RPMI8226 (cell line): Measurements from ENCODE around the gene BLOC1S6.
A peak's percentile ranks its signal among the peaks of the same experiment; 100 is the strongest.

Experiments
- DNase-seq: peaks from one replicate; pipeline ENCODE4 v3.0.0-alpha.2; 2015

BLOC1S6 gene

GRCh38 chr15:45587095-45587862 is at the start of gene BLOC1S6:
Gene BLOC1S6, plus strand, starts transcription at chr15:45587379. Its CDS starts 65 bp downstream, at chr15:45587444.
- peak; percentile 88 for DNase-seq

GRCh38 chr15:45539680-45540079 is 47.5 kb upstream of the BLOC1S6 start:
- DNase-seq: no peak

GRCh38 chr15:45540531-45540930 is 46.6 kb upstream of the BLOC1S6 start:
- DNase-seq: no peak

DNA sequence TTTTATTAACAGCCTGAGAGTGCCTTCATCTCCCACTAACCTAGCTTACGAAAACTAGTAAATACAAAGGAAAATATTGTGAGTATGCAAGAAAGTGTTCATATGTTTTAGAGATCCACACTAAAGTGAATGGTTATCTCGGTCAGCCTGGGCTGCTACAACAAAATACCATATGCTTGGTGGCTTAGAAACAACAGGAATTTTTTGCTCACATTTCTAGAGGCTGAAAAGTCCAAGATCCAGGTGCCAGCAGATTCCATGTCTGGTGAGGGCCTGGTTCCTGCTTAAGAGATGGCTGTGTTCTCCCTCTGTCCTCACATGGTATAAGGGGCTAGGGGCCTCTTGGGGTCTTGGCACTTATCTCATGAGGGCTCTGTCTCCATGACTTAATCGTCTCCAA is 44.1 kb upstream of the BLOC1S6 start:
- DNase-seq: no peak

DNA sequence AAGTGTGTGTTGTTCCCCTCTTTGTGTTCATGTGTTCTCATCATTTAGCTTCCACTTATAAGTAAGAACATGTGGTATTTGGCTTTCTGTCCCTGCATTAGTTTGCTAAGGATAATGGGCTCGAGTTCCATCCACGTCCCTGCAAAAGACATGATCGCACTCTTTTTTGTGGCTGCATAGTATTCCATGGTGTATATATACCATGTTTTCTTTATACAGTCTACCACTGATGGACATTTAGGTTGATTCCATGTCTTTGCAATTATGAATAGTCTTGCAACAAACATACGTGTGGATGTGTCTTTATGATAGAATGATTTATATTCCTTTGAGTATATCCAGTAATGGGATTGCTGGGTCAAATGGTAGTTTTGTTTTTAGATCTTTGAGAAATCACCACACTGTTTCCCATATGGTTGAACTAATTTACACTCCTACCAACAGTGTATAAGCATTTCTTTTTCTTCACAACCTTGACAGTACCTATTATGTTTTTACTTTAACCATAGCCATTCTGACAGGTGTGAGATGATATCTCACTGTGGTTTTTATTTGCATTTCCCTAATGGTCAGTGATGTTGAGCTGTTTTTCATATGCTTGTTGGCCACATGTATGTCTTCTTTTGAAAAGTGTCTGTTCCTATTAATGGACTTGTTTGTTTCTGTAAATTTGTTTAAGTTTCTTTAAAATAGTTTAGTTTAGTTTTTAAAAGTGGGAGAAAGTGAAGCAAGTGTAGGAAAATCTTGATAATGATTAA is 42.7 kb upstream of the BLOC1S6 start:
- DNase-seq: no peak

DNA sequence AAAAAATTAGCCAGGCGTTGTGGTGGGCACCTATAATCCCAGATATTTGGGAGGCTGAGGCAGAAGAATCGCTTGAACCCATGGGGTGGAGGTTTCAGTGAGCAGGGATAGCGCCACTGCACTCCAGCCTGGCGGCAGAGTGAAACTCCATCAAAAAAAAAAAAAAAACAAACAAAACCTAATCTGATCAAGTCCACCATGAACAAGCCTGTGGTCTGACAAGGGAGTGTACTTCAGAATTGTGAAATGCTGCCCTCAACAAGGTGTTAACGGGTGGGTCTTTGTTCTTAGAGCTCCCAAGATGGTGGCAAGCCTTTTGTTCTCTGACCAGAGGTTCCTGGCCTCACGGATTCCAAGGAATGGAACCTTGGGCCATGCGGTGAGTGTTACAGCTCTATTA is 40.4 kb upstream of the BLOC1S6 start:
- no peak for DNase-seq

- no peak for DNase-seq
Measured at GRCh38 chr15:45548753-45549520, 38.2 kb upstream of the BLOC1S6 start.

- no peak for DNase-seq
Measured at GRCh38 chr15:45549541-45550220, 37.5 kb upstream of the BLOC1S6 start.

DNA sequence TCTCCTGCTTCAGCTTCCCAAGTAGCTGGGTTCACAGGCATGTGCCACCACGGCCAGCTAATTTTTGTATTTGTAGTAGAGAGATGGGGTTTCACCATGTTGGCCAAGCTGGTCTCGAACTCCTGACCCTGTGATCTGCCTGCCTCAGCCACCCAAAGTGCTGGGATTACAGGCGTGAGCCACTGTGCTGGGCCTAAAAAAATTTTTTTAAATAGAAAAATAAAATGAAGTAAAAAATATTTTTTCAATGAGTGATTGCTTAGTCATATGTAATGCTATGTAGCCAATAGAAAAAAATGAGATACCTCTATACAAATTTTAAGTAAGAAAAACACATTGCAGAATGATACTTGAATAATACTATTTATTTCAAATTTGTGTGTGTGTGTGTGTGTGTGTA is 36.7 kb upstream of the BLOC1S6 start:
- DNase-seq: no peak

GRCh38 chr15:45551676-45552075 is 35.5 kb upstream of the BLOC1S6 start:
- DNase-seq: no peak

DNA sequence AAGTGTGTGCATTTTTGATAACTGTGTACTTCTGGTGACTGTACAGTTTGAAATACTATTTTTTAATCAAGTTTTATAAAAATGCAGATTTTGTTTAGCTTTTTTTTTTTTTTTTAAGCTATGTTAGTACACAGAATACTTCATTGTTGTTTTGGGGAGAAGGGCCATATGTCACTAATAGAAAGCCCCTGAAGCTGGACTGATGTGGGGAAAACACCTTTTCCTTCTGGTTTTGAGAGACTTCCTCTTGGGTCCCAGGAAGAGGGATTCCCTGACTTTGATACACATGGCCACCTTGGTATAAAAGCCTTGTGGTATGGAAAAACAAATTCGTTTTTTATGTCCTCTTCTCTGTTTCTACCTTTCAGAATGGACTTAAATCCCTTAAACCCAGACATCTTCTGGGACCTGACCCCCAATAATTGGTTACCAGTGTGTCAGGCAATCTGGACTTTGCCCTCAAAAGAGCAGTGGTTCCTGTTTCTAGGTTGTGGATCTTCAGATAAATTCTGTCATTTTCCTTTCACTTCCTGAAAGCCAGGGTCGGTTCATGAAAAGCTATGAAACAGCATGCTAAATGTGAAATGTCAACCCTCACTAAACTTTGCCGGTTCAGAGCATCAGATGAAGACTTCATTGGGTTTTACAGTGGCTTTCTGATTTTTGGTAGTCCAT is 31.1 kb upstream of the BLOC1S6 start:
- DNase-seq: no peak

DNA sequence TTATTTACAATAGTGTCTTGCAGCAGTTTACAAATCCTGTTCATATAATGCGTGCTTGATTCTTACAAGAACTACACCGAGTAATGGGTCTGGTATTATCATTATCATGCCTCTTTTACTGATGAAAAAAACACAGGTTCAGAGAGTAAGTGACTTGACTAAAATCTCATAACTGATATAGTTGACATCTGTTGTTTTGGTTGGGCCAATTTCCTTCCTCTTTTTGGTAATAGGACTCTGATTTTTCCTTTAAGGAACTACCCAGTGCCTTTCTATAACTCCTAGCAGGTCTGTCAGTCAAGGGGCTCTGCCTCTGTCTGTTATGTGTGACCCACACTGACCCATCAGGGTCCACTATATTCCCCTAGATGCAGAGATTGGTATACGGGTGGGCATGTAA is 14.6 kb upstream of the BLOC1S6 start:
- peak; percentile 8 for DNase-seq

DNA sequence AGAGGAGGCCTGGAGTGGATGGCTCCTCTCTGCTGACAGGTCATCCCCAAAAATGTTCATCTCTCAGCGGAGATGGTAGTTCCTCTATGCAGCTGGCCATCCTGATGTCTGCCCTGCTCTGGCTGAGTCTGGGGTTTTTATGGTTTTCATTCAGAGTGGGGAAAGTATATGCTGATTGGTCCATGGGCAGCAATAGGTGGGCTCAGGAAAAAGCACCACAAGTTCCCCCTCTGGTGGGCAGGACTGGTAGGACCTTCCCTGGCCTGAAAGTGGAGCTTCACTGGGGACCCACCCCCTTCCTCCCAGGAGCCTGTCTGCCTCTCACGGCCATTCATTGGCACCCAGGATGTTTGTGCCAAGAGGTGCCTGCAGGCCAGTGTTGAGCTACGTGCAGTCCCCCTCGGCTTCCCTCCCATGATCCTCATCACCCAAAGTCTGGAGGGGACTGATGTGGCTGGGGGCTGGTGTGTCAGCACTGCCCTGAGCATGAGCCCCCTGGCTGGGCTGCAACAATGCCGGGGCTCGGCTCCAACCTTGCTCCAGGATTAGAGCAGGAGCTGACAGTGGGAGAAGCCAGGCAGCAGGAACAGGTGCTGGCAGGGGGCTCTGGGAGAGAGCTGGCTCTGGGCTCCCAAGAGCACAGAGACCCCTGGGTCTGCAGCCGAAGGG is 13.1 kb upstream of the BLOC1S6 start:
- DNase-seq: peak; percentile 7

DNA sequence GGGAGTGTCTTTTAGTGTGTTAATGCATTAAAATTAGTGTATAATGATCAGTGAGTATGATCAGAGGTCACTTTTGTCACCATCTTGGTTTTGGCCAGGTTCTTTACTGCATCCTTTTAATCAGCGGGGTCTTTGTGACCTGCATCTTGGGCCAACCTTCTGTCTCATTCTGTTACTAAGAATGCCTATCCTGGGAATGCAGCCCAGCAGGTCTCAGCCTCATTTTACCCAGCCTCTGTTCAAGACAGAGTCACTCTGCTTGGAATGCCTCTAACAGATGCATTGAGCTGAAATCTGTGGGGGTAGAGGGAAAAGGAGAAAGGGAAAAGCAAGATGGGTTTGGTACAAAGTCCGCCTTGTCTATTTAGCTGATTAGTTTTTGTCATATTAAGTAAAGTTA is 5.3 kb upstream of the BLOC1S6 start:
- no peak for DNase-seq

DNA sequence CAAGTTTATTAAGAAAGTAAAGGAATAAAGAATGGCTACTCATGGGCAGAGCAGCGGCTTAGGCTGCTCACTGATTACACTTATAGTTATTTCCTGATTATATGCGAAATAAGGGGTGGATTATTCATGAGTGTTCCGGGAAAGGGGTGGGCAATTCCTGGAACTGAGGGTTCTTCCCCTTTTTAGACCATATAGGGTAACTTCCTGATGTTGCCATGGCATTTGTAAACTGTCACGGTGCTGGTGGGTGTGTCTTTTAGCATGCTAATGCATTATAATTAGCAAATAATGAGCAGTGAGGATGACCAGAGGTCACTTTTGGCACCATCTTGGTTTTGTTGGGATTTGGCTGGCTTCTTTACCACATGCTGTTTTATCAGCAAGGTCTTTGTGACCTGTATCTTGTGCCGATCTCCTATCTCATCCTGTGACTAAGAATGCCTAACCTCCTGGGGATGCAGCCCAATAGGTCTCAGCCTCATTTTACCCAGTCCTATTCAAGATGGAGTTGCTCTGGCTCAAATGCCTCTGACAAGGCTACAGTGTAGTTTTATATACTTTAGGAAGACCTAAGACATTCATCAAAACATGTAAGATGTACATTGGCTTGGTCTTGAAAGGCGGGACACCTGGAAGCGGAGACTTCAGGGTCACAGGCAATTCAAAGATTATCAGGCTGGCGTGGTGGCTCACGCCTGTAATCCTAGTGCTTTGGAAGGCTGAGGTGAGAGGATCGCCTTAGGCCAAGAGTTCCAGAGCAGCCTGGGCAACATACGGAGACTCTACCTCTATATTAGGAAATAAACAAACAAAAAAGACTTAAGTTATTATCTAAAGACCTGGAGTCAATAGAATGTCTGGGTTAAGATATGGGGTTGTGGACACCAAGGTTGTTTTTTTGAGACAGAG is 3.2 kb upstream of the BLOC1S6 start:
- no peak for DNase-seq

GRCh38 chr15:45585069-45585791 is 1.9 kb upstream of the BLOC1S6 start:
- no peak for DNase-seq

- no peak for DNase-seq
Measured at GRCh38 chr15:45586125-45586524, 1.1 kb upstream of the BLOC1S6 start.

- no peak for DNase-seq
Measured at GRCh38 chr15:45586601-45587094, 531 bp upstream of the BLOC1S6 start.

DNA sequence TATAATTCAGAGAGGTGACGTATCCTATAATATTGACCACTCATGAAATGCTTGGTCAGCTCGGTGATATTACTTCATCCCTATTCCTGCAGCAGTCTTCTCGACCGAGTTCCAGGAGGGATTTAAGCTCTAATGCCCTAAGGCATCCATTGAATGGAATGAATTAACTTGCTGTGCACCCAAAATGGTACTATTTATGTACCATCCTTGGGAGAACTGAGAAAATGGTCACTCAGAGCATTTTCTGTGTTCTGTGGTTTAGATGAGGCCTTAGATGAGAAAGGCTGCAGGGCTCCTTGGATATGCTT is 638 bp downstream of the BLOC1S6 start:
- no peak for DNase-seq
